Stimulated activated CD8-positive, alpha-beta memory T cell treated with anti-CD3 and anti-CD28 coated beads, Interleukin-4, amount 100 ng/mL, for 24 hours (primary cell): ENCODE results near the gene FBXL3.
"Not testable (repeated sequence)": the region's sequence is repeated elsewhere in the genome, so short reads cannot be mapped to it uniquely, and the experiment has no call there.

Experiments
- DNase-seq: peaks from one replicate; pipeline ENCODE4 v3.0.0-alpha.2; 2020; ENCODE audit warnings: low read depth

FBXL3 gene

GRCh38 chr13:76983676-76984075, 43.3 kb downstream of the FBXL3 start:
- DNase-seq, result no peak

DNA sequence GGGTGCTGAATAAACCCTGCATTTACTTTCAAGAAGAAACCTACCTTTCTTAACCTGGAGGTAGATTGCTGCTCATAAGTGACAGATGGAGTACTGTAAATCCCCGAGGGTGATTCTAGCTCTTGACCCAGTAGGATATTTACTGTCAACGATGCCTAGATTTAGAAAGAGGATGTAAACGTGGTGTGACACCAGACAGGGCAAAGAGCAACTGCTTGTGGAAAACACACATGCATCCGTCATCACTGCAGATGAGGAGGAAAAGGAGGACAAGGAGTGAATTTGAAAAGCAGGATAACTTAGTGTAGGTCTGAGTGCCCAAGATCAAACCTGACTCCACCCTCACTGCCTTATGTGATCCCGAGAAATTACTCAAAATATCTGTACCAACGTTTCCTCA, 44.9 kb downstream of the FBXL3 start:
- DNase-seq, result no peak

- DNase-seq, result peak; percentile 83
Measured at GRCh38 chr13:76980075-76980718, 46.8 kb downstream of the FBXL3 start.

GRCh38 chr13:76976929-76977328, 50.0 kb downstream of the FBXL3 start:
- no peak for DNase-seq

GRCh38 chr13:76976490-76976889, 50.5 kb downstream of the FBXL3 start:
- DNase-seq, result no peak

DNA sequence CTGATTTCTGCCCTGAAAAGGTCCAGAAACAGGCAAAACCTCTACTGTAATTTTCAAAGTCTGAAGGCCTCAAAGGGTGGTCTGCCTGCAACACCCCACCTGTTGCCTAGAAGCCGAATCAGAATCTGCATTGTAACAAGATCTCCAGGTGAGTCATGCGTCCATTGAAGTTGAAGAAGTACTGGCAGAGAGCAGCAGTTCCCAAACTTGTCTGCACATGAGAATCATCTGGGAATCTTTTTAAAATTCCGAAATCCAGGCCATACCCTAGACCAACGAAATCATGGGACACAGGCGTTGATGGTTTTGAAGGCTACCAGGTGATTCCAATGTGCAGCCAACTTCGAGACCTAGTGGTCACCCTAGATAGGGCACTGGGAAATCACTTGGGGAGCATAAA, 51.1 kb downstream of the FBXL3 start:
- DNase-seq, result no peak

GRCh38 chr13:76974618-76974975, 52.4 kb downstream of the FBXL3 start:
- no peak for DNase-seq

DNA sequence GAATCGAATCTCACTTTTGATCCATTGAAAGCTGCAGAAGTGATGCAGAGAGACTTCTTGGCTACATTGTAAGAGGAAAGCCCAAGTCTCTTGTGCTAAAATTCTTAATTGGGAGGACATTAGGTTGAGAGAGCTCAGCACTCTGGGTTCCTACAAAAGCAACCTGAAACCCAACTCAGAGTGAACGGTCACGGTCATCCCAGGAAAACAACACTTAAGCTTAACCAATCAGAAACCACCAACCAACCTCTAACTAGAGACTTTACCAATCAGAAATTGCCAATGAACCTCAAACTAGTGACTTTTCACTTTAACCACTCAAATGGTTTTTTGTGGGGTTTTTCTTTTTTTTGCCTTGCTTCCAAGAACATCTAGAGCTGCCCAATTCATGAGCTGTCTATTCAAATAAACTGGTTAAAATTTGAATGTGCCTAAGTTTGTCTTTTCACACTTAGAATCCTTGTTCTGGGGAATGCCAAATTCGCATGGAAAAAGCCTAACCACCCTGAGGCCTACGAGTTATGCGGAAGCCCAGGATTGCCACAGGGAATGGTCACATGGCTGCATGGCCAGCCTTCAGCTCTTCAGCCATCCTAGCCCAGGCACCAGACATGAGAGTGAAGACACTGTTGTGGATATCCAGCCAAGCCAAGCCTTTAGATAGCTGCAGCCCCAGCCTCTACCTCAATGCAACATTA, 52.9 kb downstream of the FBXL3 start:
- no peak for DNase-seq

DNA sequence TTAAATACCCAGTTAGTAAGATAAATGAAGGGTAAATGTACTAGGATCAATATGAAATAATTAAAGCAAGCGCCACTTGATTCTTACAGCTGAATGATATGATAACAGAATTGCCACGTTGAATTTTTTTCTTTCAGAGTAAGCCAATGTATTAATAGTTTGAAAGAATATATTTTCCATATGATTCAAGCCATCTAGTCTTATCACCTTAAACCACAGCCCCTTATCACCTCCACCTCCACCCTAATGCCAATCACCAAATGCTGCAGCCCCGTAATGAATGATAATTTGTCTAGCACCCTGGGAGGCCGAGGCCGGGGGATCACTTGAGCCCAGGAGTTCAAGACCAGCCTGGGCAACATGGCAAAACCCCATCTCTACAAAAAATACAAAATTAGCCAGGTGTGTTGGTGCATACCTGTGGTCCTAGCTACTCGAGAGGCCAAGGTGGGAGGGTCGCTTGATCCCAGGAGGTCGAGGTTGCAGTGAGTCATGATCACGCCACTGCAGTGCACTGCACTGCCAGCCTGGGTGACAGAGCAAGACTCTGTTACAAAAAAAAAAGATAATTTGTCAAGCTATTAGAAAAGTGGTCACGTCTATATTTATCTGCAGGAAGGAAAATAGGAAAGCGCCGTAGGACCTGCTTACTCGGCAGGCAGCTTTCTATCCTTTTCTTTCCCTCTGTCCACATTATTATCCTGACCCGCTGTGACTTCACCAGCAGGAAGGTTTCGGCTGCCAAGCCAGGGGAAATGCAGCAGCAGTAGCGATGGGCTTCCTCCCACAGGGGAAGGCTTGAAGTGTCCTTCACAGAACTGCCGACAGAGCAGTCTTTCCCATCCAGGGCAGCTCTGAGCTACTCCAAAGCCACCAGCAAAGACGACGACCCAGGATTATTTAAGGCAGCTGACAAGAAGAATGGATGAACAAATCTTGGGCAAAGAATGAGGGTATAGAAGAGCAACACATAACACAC, 54.8 kb downstream of the FBXL3 start:
- no peak for DNase-seq

DNA sequence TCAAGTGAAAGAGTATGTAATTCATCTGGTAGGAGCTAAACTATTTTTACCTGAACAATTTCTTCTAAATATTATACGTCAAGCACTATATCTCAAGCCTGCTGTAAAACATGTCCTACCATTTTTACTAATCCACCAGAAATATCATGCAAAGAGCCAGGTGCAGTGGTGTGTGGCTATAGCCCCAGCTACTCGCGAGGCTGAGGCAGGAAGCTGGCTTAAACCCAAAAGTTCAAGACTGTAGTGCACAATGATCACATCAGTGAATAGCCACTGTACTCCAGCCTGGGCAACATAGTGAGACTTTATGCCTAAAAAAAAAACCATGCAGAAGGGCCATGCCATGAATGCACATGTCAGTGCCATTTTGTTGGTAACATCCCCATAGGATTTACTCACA, 55.7 kb downstream of the FBXL3 start:
- DNase-seq, result no peak

- DNase-seq, result no peak
Measured at GRCh38 chr13:76969488-76970365, 57.2 kb downstream of the FBXL3 start.

DNA sequence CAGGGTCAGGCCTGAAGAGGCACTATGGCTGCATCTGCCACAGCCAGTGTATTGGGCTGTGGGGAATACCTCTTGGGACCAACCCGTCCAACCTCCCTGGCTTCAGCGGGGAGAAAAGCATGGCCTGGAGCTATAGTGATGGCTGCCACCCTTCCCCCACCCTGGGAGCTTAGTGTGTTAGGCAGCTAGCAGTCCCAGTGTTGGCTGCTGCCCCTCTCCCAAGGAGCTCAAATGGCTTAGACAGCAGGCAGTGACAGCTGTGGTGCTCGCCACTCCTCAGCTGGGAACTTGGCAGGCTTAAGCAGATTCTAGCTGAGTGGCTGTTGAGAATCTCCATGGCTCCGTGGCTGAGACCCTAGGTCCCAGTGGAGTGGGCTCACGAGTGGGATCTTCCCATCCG, 58.9 kb downstream of the FBXL3 start:
- DNase-seq, result no peak

- no peak for DNase-seq
Measured at GRCh38 chr13:76967031-76967430, 59.9 kb downstream of the FBXL3 start.

GRCh38 chr13:76965759-76966421, 61.1 kb downstream of the FBXL3 start:
- DNase-seq, result no peak

DNA sequence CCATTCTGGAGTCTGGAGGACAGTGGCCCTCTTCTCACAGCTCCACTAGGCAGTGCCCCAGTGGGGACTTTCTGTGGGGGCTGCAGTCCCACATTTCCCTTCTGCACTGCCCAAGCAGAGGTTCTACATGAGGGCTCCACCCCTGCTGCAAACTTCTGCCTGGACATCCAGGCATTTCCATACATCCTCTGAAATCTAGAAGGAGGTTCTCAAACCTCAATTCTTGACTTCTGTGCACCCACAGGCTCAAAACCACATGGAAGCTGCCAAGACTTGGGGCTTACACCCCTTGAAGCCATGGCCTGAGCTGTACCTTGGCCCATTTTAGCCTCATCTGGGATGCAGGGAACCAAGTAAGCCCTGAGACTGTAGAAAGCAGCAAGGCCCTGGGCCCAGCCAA, 67.2 kb downstream of the FBXL3 start:
- not testable (repeated sequence) for DNase-seq

GRCh38 chr13:76958841-76959432, 68.0 kb downstream of the FBXL3 start:
- no peak for DNase-seq

DNA sequence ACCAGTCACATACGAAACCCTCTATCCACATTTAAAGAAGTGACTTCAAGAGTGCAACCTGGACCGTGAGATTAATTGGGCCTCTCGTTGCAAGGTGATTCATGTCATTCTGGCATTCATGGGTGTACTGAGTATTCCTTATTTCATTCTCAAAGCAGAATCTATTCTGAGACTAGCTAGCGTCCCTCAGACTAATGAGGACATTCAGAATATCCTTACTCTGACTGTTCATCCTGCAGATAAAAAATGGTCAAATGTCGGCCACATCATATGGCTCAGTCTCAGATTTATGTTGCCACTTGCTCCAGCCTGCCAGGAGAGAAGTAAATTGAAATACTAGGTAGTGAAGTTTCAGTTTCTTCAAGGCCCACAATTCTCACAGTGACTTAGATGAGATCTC, 71.3 kb downstream of the FBXL3 start:
- DNase-seq, result no peak
